ENCODE data around the gene MVK. TPM values are rescaled to one million over a fixed set of nuclear protein-coding genes. Genes with fewer than 3 reads are reported as not detected.

MVK gene
- total RNA-seq, 4 donors from 2014 or later: 7.1 to 12.0 (median 9.9) TPM

DNA sequence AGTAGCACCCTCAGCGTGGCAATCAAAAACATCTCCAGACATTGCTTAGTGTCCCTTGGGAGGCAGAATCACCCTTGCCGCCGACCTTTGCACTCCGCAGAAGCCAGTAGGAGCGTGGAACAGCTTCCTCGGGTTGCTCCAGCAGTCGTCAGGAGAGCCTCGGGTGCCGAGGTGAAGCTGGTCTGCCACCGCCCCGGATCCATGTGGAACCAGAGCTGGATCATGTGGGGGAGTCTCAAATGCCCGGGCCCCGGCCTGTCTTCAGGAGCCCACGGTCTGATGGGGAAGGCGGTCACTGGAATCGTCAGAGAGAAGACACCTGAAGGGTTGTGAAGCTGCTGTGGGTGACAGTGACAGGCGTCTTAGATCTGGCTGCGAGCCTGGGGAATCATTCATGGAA is 14.3 kb downstream of the MVK start:
- no peak for ATAC-seq (ENCODE audit: low FRiP score)
- DNase-seq (ENCODE audit: low spot score): no peak
- TF ChIP-seq, protein P1, sequence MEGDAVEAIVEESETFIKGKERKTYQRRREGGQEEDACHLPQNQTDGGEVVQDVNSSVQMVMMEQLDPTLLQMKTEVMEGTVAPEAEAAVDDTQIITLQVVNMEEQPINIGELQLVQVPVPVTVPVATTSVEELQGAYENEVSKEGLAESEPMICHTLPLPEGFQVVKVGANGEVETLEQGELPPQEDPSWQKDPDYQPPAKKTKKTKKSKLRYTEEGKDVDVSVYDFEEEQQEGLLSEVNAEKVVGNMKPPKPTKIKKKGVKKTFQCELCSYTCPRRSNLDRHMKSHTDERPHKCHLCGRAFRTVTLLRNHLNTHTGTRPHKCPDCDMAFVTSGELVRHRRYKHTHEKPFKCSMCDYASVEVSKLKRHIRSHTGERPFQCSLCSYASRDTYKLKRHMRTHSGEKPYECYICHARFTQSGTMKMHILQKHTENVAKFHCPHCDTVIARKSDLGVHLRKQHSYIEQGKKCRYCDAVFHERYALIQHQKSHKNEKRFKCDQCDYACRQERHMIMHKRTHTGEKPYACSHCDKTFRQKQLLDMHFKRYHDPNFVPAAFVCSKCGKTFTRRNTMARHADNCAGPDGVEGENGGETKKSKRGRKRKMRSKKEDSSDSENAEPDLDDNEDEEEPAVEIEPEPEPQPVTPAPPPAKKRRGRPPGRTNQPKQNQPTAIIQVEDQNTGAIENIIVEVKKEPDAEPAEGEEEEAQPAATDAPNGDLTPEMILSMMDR (IDR thresholded peaks at IDR 0.05): no peak

DNA sequence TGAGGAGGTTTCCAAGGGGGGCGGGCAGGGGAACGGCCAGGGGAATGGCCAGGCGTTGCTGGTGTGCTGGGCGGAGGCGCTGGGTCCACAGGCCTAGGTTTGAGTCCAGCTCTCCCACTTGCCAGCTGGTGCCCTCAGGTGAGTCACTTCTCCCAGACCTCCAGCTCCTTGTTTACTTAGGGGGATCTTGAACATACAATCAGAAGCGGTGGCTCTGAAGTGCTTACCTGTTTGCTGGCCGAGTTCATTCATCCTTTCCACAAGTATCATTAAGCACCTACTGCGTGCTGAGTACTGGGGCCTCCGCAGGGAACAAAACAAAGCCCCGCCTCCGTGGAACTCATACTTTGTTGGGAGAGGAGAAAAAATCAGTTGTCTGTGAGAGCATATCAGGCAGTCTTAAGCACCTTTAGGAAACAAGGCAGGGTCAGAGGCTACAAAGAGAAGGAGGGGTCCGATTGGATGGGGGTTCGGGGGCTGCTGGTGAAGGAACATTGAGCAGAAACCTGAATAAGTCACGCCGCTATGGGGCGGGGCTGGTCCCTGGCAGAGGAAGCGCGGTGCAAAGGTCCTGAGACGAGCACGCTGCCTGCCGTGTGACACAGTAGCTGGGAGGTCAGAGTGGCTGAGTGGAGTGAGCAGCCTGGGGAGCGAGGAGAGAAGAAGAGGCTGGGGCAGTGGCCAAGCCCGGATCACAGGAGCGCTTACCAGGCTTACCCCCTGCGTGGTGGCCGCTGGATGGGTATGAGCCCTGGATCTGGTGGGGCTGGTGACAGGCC is 15.1 kb downstream of the MVK start:
- ATAC-seq (ENCODE audit: low FRiP score): no peak
- TF ChIP-seq, protein P1 (IDR thresholded peaks at IDR 0.05): no peak
- no peak for DNase-seq (ENCODE audit: low spot score)

DNA sequence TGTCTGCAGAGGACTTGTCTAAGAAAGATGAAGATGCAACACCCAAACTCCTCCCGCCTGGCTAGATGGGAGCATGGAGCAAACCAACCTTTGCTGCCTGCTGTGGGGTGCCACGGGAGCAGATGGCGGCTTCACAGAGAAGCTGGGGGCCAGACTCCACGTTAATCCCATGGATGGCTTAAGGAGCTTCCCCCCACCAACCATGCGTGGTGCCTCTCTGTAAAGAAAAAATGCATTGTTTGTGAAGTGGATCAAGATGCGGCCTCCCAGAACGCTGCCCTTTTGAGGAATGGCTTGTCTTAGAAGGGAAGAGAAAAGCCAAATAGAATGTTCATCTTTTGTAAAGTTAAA is 15.6 kb downstream of the MVK start:
- ATAC-seq (ENCODE audit: low FRiP score) (no peak), DNase-seq (ENCODE audit: low spot score) (no peak)
- TF ChIP-seq, protein P1 (IDR thresholded peaks at IDR 0.05): no peak

DNA sequence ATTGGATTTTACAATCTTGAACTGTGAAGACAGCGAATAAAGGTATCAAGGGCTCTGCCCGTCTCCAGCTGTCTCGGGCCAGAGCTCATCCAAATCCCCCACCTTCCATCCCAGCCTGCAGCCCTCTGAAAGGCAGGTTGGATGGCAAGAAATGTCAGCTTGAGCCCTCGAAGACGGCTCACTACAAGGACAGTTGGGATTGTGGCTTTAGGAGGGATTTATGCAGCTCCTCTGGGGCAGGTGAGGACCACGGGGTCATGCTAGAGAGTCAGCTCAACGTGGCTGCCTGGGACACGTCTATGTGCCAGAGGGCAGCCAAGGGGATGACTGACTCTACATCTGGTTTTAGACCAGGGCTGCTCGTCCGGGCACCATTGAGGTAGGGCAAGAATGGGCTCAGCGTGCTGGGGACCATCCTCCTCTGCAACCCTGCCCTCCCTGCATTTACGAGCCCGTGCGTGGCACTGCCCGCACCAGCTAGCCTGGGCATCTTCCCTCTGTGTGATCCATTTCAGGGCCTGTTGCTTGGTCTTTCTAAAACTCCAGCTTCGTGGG is 16.2 kb downstream of the MVK start:
- DNase-seq (ENCODE audit: low spot score): no peak
- TF ChIP-seq, protein P1 (IDR thresholded peaks at IDR 0.05): no peak
- no peak for ATAC-seq (ENCODE audit: low FRiP score)

DNA sequence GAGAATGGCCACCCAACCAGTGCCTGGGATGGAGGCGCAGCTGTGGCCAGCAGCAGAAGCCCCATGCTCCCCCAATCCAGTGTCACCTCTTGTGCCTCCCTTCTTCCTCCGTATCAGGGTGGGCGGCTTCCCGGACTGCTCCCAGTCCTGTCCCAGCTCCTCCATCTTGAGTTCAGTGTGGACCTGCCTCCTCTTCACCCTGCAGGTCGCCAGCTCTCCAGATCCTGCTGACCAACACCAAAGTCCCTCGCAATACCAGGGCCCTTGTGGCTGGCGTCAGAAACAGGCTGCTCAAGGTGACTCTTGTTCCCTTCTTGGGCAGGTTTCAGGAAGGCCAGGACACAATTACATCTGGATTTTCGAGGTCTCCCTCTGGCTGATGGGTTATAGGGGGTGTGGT is 17.0 kb downstream of the MVK start:
- ATAC-seq (ENCODE audit: low FRiP score): no peak
- no peak for DNase-seq (ENCODE audit: low spot score)
- TF ChIP-seq, protein P1 (IDR thresholded peaks at IDR 0.05): no peak

- TF ChIP-seq, protein P1 (IDR thresholded peaks at IDR 0.05): no peak
- no peak for DNase-seq (ENCODE audit: low spot score)
- no peak for ATAC-seq (ENCODE audit: low FRiP score)
Measured at GRCh38 chr12:109591041-109591440, 17.4 kb downstream of the MVK start.
